DOHH2 (cell line): ENCODE measurements around the gene SPNS1.
A peak's percentile ranks its signal among the peaks of the same experiment; 100 is the strongest.

Experiments
- H3F3A ChIP-seq: fragments of 200-600 bp; sonication (generic), shearing (Covaris generic); 2 replicates; pipeline ENCODE4 v1.6.0; 2016; ENCODE audit warnings: antibody characterized with exemption, mild to moderate bottlenecking; ENCODE audit not compliant: control insufficient read depth, insufficient read depth
- H3K27ac ChIP-seq: fragments of 200-600 bp; sonication (generic); 2 replicates; pipeline ENCODE4 v1.5.1; 2014; ENCODE audit warnings: low read depth, mild to moderate bottlenecking, low read length, moderate library complexity
- H3K27me3 ChIP-seq: fragments of 200-600 bp; sonication (generic); 2 replicates; pipeline ENCODE4 v1.6.1; 2014; ENCODE audit warnings: mild to moderate bottlenecking, low read length, mixed read lengths; ENCODE audit not compliant: control insufficient read depth
- H3K36me3 ChIP-seq: fragments of 200-600 bp; sonication (generic); 2 replicates; pipeline ENCODE4 v1.6.1; 2014; ENCODE audit warnings: mild to moderate bottlenecking, low read length, moderate library complexity, mixed read lengths; ENCODE audit not compliant: control insufficient read depth
- H3K4me1 ChIP-seq: fragments of 200-600 bp; sonication (generic); 2 replicates; pipeline ENCODE4 v1.6.1; 2014; ENCODE audit warnings: mild to moderate bottlenecking, low read length, mixed read lengths; ENCODE audit not compliant: control insufficient read depth
- H3K4me2 ChIP-seq: fragments of 200-600 bp; sonication (generic); 2 replicates; pipeline ENCODE4 v1.6.0; 2014; ENCODE audit warnings: mild to moderate bottlenecking, low read length, moderate library complexity
- H3K4me3 ChIP-seq: fragments of 200-600 bp; sonication (generic); 2 replicates; pipeline ENCODE4 v1.5.1; 2014; ENCODE audit warnings: mild to moderate bottlenecking, low read length, mixed read lengths
- H3K79me2 ChIP-seq: fragments of 200-600 bp; sonication (generic); 2 replicates; pipeline ENCODE4 v1.6.1; 2014; ENCODE audit warnings: mild to moderate bottlenecking, low read length, mixed read lengths; ENCODE audit not compliant: control insufficient read depth
- H3K9me2 ChIP-seq: fragments of 200-600 bp; sonication (generic); replicated peaks from 2 replicates; pipeline ENCODE4 v1.6.1; 2014; ENCODE audit warnings: mild to moderate bottlenecking, low read length, mixed read lengths; ENCODE audit not compliant: control insufficient read depth
- H3K9me3 ChIP-seq: fragments of 200-600 bp; sonication (generic); 2 replicates; pipeline ENCODE4 v1.6.1; 2014; ENCODE audit warnings: antibody characterized with exemption, low read length, mixed read lengths; ENCODE audit not compliant: control insufficient read depth, insufficient read depth
- H4K20me1 ChIP-seq: fragments of 200-600 bp; sonication (generic); 2 replicates; pipeline ENCODE4 v1.6.0; 2014; ENCODE audit warnings: low read depth, mild to moderate bottlenecking, antibody characterized with exemption, low read length, moderate library complexity; ENCODE audit not compliant: control insufficient read depth, insufficient read depth
- CTCF ChIP-seq: fragments of 200-600 bp; sonication (generic); IDR thresholded peaks from one replicate; pipeline ENCODE4 v1.5.1; 2014; ENCODE audit warnings: antibody characterized with exemption, mild to moderate bottlenecking, low read depth, low read length; ENCODE audit not compliant: poor library complexity, severe bottlenecking
- EZH2phosphoT487 ChIP-seq: fragments of 200-600 bp; sonication (generic); IDR thresholded peaks from 2 replicates; pipeline ENCODE4 v1.6.1; 2017; ENCODE audit warnings: borderline replicate concordance, mild to moderate bottlenecking, antibody characterized with exemption, low read length, moderate library complexity, mixed read lengths

Gene SPNS1

GRCh38 chr16:28974007-28974436 is 556 bp upstream of the SPNS1 start:
- Histone ChIP-seq H4K20me1 (no peaks in the 10 kb centered on the region), H3K27ac (peak overlapping the region; percentile 29)

GRCh38 chr16:28975158-28975599 is 601 bp downstream of the SPNS1 start:
- Histone ChIP-seq H3F3A (0 out of 2 replicates have a peak, but pooled peaks cover 7% of the 10 kb centered on the region), H3K9me2 (no peaks in the 10 kb centered on the region), H3K4me3 (peak overlapping the region; percentile 99), H3K79me2 (peaks cover 14% of the 10 kb centered on the region), H3K4me1 (peaks cover 13% of the 10 kb centered on the region), H3K36me3 (no peaks in the 10 kb centered on the region; the same call in 1 of the 2 replicates), H3K4me2 (peak overlapping the region; percentile 88), H3K27me3 (no peaks in the 10 kb centered on the region), H4K20me1 (no peaks in the 10 kb centered on the region), H3K27ac (no peak overlapping the region), H3K9me3 (no peaks in the 10 kb centered on the region)
- TF ChIP-seq CTCF (no peak), EZH2phosphoT487 (no peak)

More at GRCh38 chr16:28974007-28974436, 556 bp upstream of the SPNS1 start:
- Histone ChIP-seq H3K4me3 (peak overlapping the region; percentile 99), H3K79me2 (peaks cover 14% of the 10 kb centered on the region), H3K36me3 (no peaks in the 10 kb centered on the region; the same call in 1 of the 2 replicates), H3K9me3 (no peaks in the 10 kb centered on the region), H3K27me3 (no peaks in the 10 kb centered on the region), H3K9me2 (no peaks in the 10 kb centered on the region), H3K4me1 (peaks cover 13% of the 10 kb centered on the region), H3F3A (0 out of 2 replicates have a peak, but pooled peaks cover 7% of the 10 kb centered on the region), H3K4me2 (peak overlapping the region; percentile 88)
- TF ChIP-seq CTCF (peak; percentile 76), EZH2phosphoT487 (no peak)

- no peaks in the 10 kb centered on the region for H3K9me2 ChIP-seq
- no peak overlapping the region for H3K4me3 ChIP-seq
- H3F3A ChIP-seq, result 0 out of 2 replicates have a peak, but pooled peaks cover 4% of the 10 kb centered on the region
- peaks cover 13% of the 10 kb centered on the region for H3K4me1 ChIP-seq
- H3K36me3 ChIP-seq, result peaks cover 16% of the 10 kb centered on the region
- no peak overlapping the region for H3K4me2 ChIP-seq
- H4K20me1 ChIP-seq, result no peaks in the 10 kb centered on the region
- H3K9me3 ChIP-seq, result peaks cover 9% of the 10 kb centered on the region; the same call in 1 of the 2 replicates
- H3K79me2 ChIP-seq, result peaks cover 14% of the 10 kb centered on the region
- no peak overlapping the region for H3K27ac ChIP-seq
- no peak for TF ChIP-seq EZH2phosphoT487
- TF ChIP-seq CTCF, result peak; percentile 83
- no peaks in the 10 kb centered on the region for H3K27me3 ChIP-seq
Observed at GRCh38 chr16:28977703-28978662, 3.4 kb downstream of the SPNS1 start.
